Ectodermal cell (in vitro differentiated cells): ENCODE results near the gene NATD1.

Experiments used
- H3K27ac ChIP-seq: 2 replicates; pipeline ENCODE4 v1.7.0; 2013; ENCODE audit warnings: mild to moderate bottlenecking, low read depth, low read length; ENCODE audit not compliant: insufficient read depth, poor library complexity, severe bottlenecking
- H3K27me3 ChIP-seq: 2 replicates; pipeline ENCODE4 v1.7.0; 2013; ENCODE audit warnings: mild to moderate bottlenecking, low read length; ENCODE audit not compliant: insufficient read depth, control insufficient read depth, poor library complexity, severe bottlenecking
- H3K36me3 ChIP-seq: one replicate; pipeline ENCODE4 v1.7.0; 2013; ENCODE audit warnings: low read length; ENCODE audit not compliant: control insufficient read depth, insufficient read depth
- H3K4me1 ChIP-seq: one replicate; pipeline ENCODE4 v1.7.0; 2013; ENCODE audit warnings: low read length; ENCODE audit not compliant: control insufficient read depth, insufficient read depth
- H3K4me3 ChIP-seq: 2 replicates; pipeline ENCODE4 v1.7.0; 2013; ENCODE audit warnings: low read depth, low read length, control low read depth; ENCODE audit not compliant: insufficient read depth
- H3K9me3 ChIP-seq: 2 replicates; pipeline ENCODE4 v1.7.0; 2013; ENCODE audit warnings: mild to moderate bottlenecking, low read length, moderate library complexity; ENCODE audit not compliant: control insufficient read depth
- WGBS, 2 experiments: methylation state at CpG; one replicate each; pipeline ENCODE4 v1.1.7; 2013; ENCODE audit warnings: missing lambda C conversion rate in 2 of 2; 5-methylcytosine and 5-hydroxymethylcytosine counted together

Gene NATD1

GRCh38 chr17:21214777-21215541 lies 38.3 kb downstream of the NATD1 start:
- peak overlapping the region; percentile 88 for H3K27ac ChIP-seq
- no peaks in the 10 kb centered on the region for H3K9me3 ChIP-seq
- peak overlapping the region; percentile 100 for H3K4me3 ChIP-seq
- peaks cover 13% of the 10 kb centered on the region for H3K4me1 ChIP-seq
- WGBS, 2 experiments, result 5 to 6% methylated on average over 23 of the region's 23 CpGs
- H3K36me3 ChIP-seq, result no peaks in the 10 kb centered on the region
- H3K27me3 ChIP-seq, result no peaks in the 10 kb centered on the region

GRCh38 chr17:21214015-21214776 lies 39.0 kb downstream of the NATD1 start, which contains the start of gene TMEM11:
TSS of gene TMEM11 (minus strand) at chr17:21214161. CDS start at chr17:21214152, 9 bp downstream.
- peak within 1 kb of the TSS; percentile 88 for H3K27ac ChIP-seq
- WGBS, 2 experiments, result 0% methylated on average over 76 of the region's 76 CpGs
- H3K9me3 ChIP-seq, result no peaks in the 10 kb centered on the region
- H3K4me3 ChIP-seq, result peak within 1 kb of the TSS; percentile 100
- H3K4me1 ChIP-seq, result peaks cover 13% of the 10 kb centered on the region
- no peaks in the 10 kb centered on the region for H3K36me3 ChIP-seq
- no peaks in the 10 kb centered on the region for H3K27me3 ChIP-seq

GRCh38 chr17:21213638-21214014 lies 39.6 kb downstream of the NATD1 start:
- Histone ChIP-seq H3K4me3 (peak overlapping the region; percentile 100), H3K27ac (peak overlapping the region; percentile 71), H3K9me3 (no peaks in the 10 kb centered on the region), H3K36me3 (peaks cover 2% of the 10 kb centered on the region), H3K27me3 (no peaks in the 10 kb centered on the region), H3K4me1 (peaks cover 13% of the 10 kb centered on the region)
- WGBS, 2 experiments, result 0% methylated on average over 35 of the region's 35 CpGs

GRCh38 chr17:21212826-21213637 lies 40.2 kb downstream of the NATD1 start:
- peaks cover 13% of the 10 kb centered on the region for H3K4me1 ChIP-seq
- no peaks in the 10 kb centered on the region for H3K9me3 ChIP-seq
- H3K4me3 ChIP-seq, result peak overlapping the region; percentile 100
- H3K36me3 ChIP-seq, result peaks cover 2% of the 10 kb centered on the region
- peak overlapping the region; percentile 71 for H3K27ac ChIP-seq
- WGBS, 2 experiments, result 9% methylated on average over 18 of the region's 18 CpGs
- no peaks in the 10 kb centered on the region for H3K27me3 ChIP-seq

- H3K9me3 ChIP-seq, result no peaks in the 10 kb centered on the region
- H3K4me1 ChIP-seq, result peaks cover 13% of the 10 kb centered on the region
- no peak overlapping the region for H3K4me3 ChIP-seq
- no peaks in the 10 kb centered on the region for H3K27me3 ChIP-seq
- 91 to 96% methylated on average over 9 of the region's 9 CpGs for WGBS, 2 experiments
- no peak overlapping the region for H3K27ac ChIP-seq
- H3K36me3 ChIP-seq, result peaks cover 2% of the 10 kb centered on the region
Measured at GRCh38 chr17:21211825-21212479, 41.3 kb downstream of the NATD1 start.

- WGBS, 2 experiments, result 90 to 92% methylated on average over 15 of the region's 15 CpGs
- H3K9me3 ChIP-seq, result no peaks in the 10 kb centered on the region
- peaks cover 13% of the 10 kb centered on the region for H3K4me1 ChIP-seq
- H3K4me3 ChIP-seq, result no peak overlapping the region
- no peaks in the 10 kb centered on the region for H3K27me3 ChIP-seq
- no peak overlapping the region for H3K27ac ChIP-seq
- peaks cover 2% of the 10 kb centered on the region for H3K36me3 ChIP-seq
Measured at GRCh38 chr17:21210411-21211076, 42.7 kb downstream of the NATD1 start.

GRCh38 chr17:21209511-21210175 lies 43.6 kb downstream of the NATD1 start:
- WGBS, 2 experiments, result 94% methylated on average over 17 of the region's 17 CpGs
- Histone ChIP-seq H3K27ac (no peak overlapping the region), H3K4me3 (no peak overlapping the region), H3K36me3 (peaks cover 2% of the 10 kb centered on the region), H3K4me1 (peaks cover 7% of the 10 kb centered on the region), H3K9me3 (no peaks in the 10 kb centered on the region), H3K27me3 (no peaks in the 10 kb centered on the region)

- H3K27me3 ChIP-seq, result no peaks in the 10 kb centered on the region
Measured at GRCh38 chr17:21208352-21208751, 44.9 kb downstream of the NATD1 start.

GRCh38 chr17:21204935-21205334 lies 48.3 kb downstream of the NATD1 start:
- no peaks in the 10 kb centered on the region for H3K9me3 ChIP-seq
- 76 to 78% methylated on average over 9 of the region's 9 CpGs for WGBS, 2 experiments
- no peak overlapping the region for H3K27ac ChIP-seq

More at GRCh38 chr17:21208352-21208751, 44.9 kb downstream of the NATD1 start:
- Histone ChIP-seq H3K9me3 (no peaks in the 10 kb centered on the region), H3K4me3 (no peak overlapping the region), H3K4me1 (peaks cover 7% of the 10 kb centered on the region), H3K36me3 (peaks cover 2% of the 10 kb centered on the region), H3K27ac (no peak overlapping the region)
- WGBS, 2 experiments, result 92 to 95% methylated on average over 7 of the region's 7 CpGs

More at GRCh38 chr17:21204935-21205334, 48.3 kb downstream of the NATD1 start:
- Histone ChIP-seq H3K4me1 (peaks cover 14% of the 10 kb centered on the region), H3K27me3 (no peaks in the 10 kb centered on the region), H3K4me3 (no peak overlapping the region), H3K36me3 (peaks cover 2% of the 10 kb centered on the region)
